DMS 273 (cell line): Measurements from ENCODE around the gene AKAP1.

ENCODE experiments used
- DNase-seq: peaks from one replicate; lab custom pipeline; 2025; ENCODE audit not compliant: unreplicated experiment; lab: John Stamatoyannopoulos, UW

AKAP1 gene

DNA sequence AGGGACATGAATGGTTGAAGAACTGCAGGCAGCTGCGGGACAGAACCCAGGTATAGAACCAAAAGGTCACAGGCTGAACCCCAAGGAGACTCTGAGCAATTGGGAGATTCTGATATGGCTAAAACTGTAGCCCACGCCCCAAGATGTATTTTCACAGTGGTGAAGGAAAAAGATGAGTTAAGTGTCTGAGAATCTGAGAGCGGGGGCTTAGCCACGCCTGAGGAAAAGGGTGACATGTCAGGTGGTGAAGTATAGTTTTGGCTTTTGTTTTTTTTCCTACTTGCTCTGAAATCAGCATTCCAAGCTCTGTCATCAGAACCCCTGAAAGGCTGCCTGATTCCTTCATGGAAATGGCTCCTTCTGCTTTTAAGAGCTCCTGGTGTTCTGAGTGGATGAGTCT, 73.3 kb downstream of the AKAP1 start:
- no peak for DNase-seq

DNA sequence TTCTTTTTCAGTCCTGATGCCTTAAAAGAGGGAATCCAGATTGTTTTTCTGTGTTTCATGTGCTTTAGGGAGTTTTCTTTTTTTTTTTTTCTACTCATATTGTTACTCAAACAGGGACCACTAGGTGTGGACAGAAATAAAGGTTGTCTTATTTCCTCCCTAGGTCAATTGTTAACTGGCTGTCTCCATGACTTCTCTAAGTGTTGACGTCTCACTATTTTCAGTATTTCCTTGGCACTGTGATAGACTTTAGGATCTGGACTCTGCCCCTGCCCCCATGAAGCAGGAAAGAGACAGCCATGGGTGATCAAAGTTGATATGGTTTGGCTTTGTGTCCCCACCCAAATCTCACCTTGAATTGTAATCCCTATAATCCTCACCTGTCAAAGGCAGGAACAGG, 73.7 kb downstream of the AKAP1 start:
- no peak for DNase-seq

DNA sequence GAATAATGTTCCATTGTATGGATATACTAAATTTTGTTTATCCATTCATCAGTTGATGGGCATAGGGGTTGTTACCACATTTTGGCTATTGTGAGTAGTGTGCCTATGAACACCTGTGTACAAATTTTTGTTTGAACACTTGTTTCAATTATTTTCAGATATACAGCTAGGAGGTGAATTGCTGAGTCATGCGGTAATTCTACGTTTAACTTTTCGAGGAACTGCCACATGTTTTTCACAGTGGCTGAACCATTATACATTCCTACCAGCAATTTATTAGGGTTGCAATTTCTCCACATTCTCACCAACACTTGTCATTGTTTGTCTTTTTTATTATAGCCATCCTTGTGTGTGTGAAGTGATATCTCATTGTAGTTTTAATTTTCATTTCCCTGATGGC, 75.6 kb downstream of the AKAP1 start:
- no peak for DNase-seq

DNA sequence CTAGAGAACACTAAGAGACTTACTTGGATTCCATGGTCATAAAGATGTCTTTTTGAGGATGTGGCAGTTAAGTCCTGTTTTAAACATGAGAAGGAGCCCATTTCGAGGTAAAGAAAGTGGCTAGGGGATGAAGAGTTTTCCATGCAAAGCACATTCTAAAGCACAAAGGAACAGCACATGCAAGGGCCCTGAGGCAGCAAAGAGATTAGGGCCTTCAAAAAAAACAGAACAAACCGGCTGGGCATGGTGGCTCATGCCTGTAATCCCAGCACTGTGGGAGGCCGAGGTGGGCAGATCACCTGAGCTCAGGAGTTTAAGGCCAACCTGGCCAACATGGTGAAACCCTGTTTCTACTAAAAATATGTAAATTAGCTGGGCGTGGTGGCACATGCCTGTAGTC, 79.8 kb downstream of the AKAP1 start:
- DNase-seq: no peak

DNA sequence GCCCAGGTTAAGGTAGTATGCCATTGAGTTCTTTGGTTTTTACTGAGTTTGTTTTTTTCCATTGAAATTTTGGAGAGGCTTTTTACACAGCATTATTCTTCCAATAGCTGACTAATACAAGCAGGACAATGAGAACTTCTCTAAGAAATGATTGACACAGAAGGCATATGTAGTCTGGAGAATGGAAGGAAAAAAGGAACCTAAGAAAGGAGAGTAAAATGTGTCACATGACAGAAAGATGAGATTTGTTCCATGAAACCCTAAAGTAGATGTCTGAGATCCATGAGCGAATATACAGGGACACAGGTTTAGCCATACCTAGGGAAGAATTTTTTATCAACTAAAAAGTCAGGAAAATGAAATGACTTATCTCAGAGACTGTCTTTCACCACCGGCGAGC, 80.7 kb downstream of the AKAP1 start:
- DNase-seq: no peak

DNA sequence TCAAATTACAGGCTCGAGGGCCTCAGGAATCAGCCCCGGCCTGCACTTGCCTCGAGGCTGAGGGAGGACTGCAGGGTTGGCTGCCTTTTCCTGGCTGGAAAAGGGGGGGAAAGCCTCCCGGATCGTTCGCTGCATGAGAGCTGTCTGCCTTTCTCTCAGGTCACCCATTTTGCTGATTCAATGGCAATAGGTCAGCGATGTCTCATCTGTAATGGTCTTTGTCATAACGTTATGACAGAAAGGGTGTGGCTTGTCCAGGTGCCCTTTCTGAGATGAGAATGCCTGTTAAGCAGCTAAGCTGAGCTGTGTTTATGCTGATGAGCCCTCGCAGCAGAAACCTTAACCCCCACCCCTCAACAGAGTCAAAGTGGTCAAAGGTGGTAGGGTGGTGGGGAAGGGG, 81.8 kb downstream of the AKAP1 start:
- no peak for DNase-seq

DNA sequence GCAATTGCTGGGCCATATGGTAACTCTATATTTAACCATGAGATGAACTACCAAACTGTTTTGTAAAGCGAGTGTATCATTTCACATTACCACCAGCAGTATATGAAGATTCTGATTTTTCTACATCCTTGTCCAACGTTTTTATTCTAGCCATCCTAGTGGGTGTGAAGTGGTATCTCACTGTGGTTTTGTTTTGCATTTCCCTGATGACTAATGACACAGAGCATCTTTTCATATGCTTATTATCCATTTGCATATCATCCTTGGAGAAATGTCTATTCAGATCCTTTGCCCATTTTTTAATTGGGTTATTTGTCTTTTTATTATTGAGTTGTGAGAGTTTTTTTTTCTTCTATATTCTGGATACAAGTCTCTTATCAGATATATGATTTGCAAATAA, 83.6 kb downstream of the AKAP1 start:
- DNase-seq: no peak

DNA sequence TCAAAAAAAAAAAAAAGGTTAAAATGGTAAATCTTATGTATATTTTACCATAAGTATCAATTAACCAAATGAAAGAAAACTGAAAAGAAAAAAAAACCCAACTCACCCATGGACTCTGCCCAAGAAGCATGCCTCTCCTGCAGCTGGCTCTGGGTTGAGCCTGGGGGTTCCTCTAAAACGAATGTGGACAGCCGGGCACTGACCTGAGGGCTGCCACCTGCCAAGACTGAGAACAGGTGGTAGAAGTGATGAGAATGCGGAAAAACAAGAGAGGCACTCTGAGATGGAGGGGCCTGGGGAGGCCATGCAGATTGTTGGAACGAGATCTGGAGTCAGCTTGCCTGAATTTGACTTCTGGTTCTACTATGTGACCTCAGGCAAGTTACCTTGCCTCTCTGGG, 85.8 kb downstream of the AKAP1 start:
- DNase-seq: no peak
